NB4 (cell line): ENCODE data around the gene LAMB3.

ENCODE experiments used
- DNase-seq: peaks from one replicate; pipeline ENCODE4 v3.0.0; 2010; ENCODE audit warnings: low read depth
- H3K4me3 ChIP-seq: one replicate; pipeline ENCODE4 v1.5.1; 2011; ENCODE audit warnings: mild to moderate bottlenecking, low read depth, low read length, moderate library complexity
- MYC ChIP-seq: IDR thresholded peaks from 2 replicates; pipeline ENCODE4 v1.6.1; 2011; ENCODE audit warnings: low read depth, low read length
- POLR2A ChIP-seq: IDR thresholded peaks from 2 replicates; pipeline ENCODE4 v1.6.1; 2011; ENCODE audit warnings: mild to moderate bottlenecking; ENCODE audit not compliant: insufficient read length; ENCODE audit errors: extremely low read depth
- TF ChIP-seq, protein P1 (sequence below): IDR thresholded peaks from one replicate; pipeline ENCODE4 v1.5.1; 2012; ENCODE audit warnings: low read depth, low read length
- TF ChIP-seq, protein P2 (sequence below): IDR thresholded peaks from 2 replicates; pipeline ENCODE4 v1.6.1; 2011; ENCODE audit warnings: low read depth, low read length

Gene LAMB3

DNA sequence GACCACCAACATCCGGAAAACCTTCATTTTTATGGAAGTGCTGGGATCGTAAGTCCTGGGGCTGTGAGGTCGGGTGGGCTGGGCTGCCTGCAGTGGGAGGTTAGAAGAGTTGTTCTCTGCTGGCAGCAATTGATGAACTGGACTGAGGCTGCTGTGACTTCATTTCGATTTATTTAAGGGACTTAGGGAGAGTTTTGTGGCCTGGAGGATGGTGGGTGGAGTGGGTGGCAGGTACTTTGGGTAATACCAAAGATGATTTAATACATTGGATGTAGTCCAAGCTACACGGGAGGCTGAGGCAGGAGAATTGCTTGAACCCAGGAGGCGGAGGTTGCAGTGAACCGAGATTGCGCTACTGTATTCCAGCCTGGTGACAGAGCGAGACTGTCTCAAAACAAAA is 57.2 kb downstream of the LAMB3 start:
- DNase-seq: no peak
- TF ChIP-seq, protein P1, sequence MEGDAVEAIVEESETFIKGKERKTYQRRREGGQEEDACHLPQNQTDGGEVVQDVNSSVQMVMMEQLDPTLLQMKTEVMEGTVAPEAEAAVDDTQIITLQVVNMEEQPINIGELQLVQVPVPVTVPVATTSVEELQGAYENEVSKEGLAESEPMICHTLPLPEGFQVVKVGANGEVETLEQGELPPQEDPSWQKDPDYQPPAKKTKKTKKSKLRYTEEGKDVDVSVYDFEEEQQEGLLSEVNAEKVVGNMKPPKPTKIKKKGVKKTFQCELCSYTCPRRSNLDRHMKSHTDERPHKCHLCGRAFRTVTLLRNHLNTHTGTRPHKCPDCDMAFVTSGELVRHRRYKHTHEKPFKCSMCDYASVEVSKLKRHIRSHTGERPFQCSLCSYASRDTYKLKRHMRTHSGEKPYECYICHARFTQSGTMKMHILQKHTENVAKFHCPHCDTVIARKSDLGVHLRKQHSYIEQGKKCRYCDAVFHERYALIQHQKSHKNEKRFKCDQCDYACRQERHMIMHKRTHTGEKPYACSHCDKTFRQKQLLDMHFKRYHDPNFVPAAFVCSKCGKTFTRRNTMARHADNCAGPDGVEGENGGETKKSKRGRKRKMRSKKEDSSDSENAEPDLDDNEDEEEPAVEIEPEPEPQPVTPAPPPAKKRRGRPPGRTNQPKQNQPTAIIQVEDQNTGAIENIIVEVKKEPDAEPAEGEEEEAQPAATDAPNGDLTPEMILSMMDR: no peak
- TF ChIP-seq, protein P2, sequence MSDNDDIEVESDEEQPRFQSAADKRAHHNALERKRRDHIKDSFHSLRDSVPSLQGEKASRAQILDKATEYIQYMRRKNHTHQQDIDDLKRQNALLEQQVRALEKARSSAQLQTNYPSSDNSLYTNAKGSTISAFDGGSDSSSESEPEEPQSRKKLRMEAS: no peak
- no peak for TF ChIP-seq POLR2A
- no peak for TF ChIP-seq MYC
- no peak overlapping the region for H3K4me3 ChIP-seq

DNA sequence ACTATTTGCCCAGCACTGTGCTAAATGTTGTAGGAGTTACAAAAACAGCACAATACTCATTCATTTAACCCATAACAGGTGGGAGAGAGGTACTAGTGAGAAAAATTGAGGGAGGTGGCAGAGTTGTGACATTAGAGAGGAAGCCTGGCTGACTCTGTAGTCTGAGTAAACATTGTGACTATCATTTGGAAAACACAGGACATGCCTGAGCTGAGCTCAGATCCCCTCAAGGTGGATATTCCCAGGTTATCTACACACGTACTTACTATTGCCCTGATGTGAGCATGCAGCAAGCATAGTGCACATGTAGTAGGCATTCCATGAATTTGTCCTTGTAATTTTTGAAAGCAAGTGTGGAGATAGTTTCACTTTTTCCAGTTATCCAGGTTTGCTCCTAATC is 57.8 kb downstream of the LAMB3 start:
- DNase-seq: no peak
- TF ChIP-seq, protein P1: no peak
- TF ChIP-seq, protein P2: no peak
- no peak for TF ChIP-seq POLR2A
- no peak for TF ChIP-seq MYC
- no peak overlapping the region for H3K4me3 ChIP-seq

DNA sequence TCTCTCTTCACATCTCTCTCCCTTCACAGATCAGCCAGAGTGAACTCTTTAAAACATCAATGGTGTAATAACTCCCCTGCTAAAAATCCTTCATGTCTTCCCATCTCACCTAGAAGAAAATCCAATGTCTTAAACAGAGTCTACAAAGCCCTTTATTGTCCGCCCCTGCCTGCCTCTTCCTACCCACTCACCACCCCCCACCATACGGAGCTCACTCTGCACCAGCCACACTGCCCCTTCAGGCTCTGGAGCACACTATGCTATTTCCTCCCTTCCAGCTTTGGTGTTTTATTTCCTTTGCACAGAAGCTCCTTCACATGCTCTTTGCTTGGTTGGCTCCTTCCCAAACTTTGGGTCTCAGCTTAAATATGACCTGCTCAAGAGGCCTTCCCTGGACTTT is 58.5 kb downstream of the LAMB3 start:
- no peak for DNase-seq
- TF ChIP-seq MYC (no peak), POLR2A (no peak)
- TF ChIP-seq, protein P2: no peak
- TF ChIP-seq, protein P1: no peak

DNA sequence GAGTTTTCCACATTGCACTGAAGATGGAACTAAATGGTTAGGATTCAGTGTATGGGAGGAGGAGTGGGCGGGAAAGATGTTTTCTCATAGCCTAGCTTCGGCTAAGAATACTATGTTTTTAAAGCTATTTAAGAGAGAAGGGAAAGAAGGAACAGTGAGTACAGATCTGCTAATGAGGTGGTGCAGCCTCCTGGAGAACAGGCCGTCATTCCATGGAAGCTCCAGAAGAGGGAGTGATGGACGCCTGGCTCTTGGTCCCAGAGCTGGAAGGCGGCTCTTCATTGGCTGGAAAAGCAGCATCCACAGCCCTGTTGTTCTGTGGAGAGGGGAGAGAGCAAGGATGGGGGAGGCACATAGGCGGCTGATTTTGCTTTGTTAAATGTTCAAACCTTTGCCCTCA is 61.8 kb downstream of the LAMB3 start:
- H3K4me3 ChIP-seq: no peak overlapping the region
- TF ChIP-seq, protein P1: peak; percentile 12
- TF ChIP-seq MYC (no peak), POLR2A (no peak)
- TF ChIP-seq, protein P2: no peak
- DNase-seq: peak; percentile 9

More for the DNA sequence above, 58.5 kb downstream of the LAMB3 start:
- no peak overlapping the region for H3K4me3 ChIP-seq

DNA sequence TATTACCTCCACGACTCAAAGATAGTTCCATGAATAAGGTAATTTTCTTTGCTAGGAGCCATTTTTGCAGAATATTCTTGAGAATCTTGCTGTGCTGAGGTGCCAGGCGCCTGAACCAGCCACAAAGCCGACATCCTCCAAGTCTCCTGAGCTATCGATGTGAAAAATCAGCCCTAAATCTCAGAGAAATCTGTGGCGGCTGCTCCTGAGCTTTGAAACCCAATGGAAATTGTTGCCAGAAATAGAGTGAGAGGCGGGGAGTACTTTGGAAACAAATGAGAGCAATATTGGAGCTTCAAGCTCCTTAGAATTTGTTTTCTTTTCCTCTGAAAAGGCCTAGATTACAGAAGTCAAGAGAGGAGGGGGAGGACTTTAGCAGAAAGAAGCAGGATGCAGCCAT is 62.4 kb downstream of the LAMB3 start:
- TF ChIP-seq, protein P2: no peak
- TF ChIP-seq, protein P1: no peak
- TF ChIP-seq POLR2A: no peak
- no peak for TF ChIP-seq MYC
- no peak for DNase-seq
- no peak overlapping the region for H3K4me3 ChIP-seq
